ENCODE data around the gene SPRING1. TPM values are rescaled to one million over a fixed set of nuclear protein-coding genes. Genes with fewer than 3 reads are reported as not detected.
A peak's percentile ranks its signal among the peaks of the same experiment; 100 is the strongest.

Gene SPRING1
- total and polyA plus RNA-seq, 2 donors (not counting 1 experiment from before 2014, with no cell fraction given): 12.9 to 43.7 TPM

DNA sequence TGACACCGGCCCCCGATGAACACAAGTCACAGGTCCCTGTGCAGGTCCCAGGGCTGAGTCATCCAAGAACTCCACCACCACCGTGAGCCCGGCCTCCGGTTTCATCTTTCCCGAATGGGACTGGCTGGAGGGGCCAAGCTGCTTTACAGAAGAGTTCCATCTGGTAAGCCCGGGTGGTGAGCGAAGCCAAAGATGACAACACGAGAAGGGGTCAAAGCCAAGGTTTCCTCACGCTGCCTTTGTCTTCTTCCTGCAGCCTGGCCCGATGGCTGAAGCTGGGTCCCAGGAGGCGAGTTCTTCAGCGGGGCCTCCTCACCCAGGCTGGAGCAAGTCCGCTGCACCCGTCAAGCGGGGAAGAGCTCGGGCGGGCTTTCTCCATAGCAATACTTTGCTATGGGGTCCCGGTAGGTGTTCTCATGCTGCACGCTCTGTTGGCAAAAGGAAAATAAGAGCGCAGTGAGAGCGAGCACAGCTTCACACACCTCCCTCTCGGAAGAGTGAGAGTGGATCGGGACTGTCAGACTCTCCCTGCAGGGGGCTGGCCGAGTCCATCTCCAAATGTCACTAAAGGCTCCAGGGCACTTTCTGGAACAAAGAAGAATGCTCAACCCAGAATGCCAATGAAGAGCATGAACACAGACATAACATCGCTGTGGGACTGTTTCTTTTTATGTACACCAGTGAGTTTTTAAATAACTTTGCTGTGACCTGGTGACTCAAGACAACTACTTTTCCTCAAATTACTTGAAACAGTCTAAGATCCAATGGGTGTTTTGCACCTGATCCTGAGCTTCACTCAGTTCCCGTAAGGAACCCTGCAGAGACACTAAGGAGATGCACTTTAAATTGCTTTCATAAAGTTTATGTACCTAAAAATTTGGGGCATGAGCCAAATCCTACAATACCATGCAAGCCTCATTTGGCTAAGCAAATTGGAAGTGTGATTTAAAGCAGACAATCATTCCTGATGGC, 20.1 kb downstream of the SPRING1 start:
- ChIA-PET CTCF (interaction anchor here (3.2 kb wide), 1 partner anchor 8 kb away, joined by 19 read pairs; no protein-coding TSS in a partner anchor), POLR2A (interaction anchor here (0.5 kb wide), 1 partner anchor 206 kb away, joined by 5 read pairs; no protein-coding TSS in a partner anchor)
- Histone ChIP-seq H3K27ac (ENCODE audit: low read length in 2 of 2) (peak overlapping the region in 1 of 2 donors; percentile 27), H4K20me1 (ENCODE audit: control insufficient read depth, insufficient read depth, low read length, poor library complexity, severe bottlenecking) (no peaks in the 10 kb centered on the region), H3K9ac (ENCODE audit: low read length) (no peak overlapping the region), H3K4me3 (ENCODE audit: control extremely low read depth in 1 of 5, extremely low read depth in 1 of 5, insufficient read depth in 1 of 5, low read depth in 2 of 5, low read length in 4 of 5) (no peak overlapping the region), H3K79me2 (ENCODE audit: control insufficient read depth, insufficient read depth, low read length) (peaks cover 6% of the 10 kb centered on the region), H3K4me2 (replicated peaks; ENCODE audit: low read depth, low read length, poor library complexity, severe bottlenecking) (no peak overlapping the region), H3K9me3 (ENCODE audit: control extremely low read depth in 1 of 3, control insufficient read depth in 2 of 3, insufficient read depth in 1 of 3, low read length in 2 of 3) (no peaks in the 10 kb centered on the region), H3K27me3 (replicated peaks in 1 of 4; ENCODE audit: control extremely low read depth in 1 of 4, control insufficient read depth in 3 of 4, insufficient read depth in 4 of 4, low read length in 3 of 4) (no peaks in the 10 kb centered on the region), H2AFZ (ENCODE audit: insufficient read depth, low read depth, low read length, poor library complexity, severe bottlenecking) (no peak overlapping the region), H3K36me3 (replicated peaks in 1 of 2; ENCODE audit: control extremely low read depth in 1 of 2, control insufficient read depth in 1 of 2, extremely low read depth in 1 of 2, insufficient read depth in 2 of 2, low read length in 1 of 2) (peaks cover 0 to 66% of the 10 kb centered on the region in 2 experiments), H3K4me1 (ENCODE audit: control insufficient read depth in 2 of 2, insufficient read depth in 2 of 2, low read length in 2 of 2) (no peaks in the 10 kb centered on the region)
- ATAC-seq (ENCODE audit: low read depth) (no peak), DNase-seq (no peak)
- H3K9me3 Mint-ChIP-seq (ENCODE audit: insufficient read depth): no peaks in the 10 kb centered on the region
- no peak overlapping the region for H3K27ac Mint-ChIP-seq
- H3K4me1 Mint-ChIP-seq: peaks cover 18% of the 10 kb centered on the region
- no peak overlapping the region for H3K4me3 Mint-ChIP-seq
- no peaks in the 10 kb centered on the region for H3K27me3 Mint-ChIP-seq
- 98% methylated on average over 25 of the region's 27 CpGs for WGBS (ENCODE audit: insufficient coverage)
- intact Hi-C loops (cut with micrococcal nuclease): no loop called here
- TF ChIP-seq EZH2 (IDR thresholded peaks at IDR 0.05; ENCODE audit: borderline replicate concordance, insufficient read depth, low read depth, low read length, poor library complexity, severe bottlenecking): no peak
- TF ChIP-seq, protein P1, sequence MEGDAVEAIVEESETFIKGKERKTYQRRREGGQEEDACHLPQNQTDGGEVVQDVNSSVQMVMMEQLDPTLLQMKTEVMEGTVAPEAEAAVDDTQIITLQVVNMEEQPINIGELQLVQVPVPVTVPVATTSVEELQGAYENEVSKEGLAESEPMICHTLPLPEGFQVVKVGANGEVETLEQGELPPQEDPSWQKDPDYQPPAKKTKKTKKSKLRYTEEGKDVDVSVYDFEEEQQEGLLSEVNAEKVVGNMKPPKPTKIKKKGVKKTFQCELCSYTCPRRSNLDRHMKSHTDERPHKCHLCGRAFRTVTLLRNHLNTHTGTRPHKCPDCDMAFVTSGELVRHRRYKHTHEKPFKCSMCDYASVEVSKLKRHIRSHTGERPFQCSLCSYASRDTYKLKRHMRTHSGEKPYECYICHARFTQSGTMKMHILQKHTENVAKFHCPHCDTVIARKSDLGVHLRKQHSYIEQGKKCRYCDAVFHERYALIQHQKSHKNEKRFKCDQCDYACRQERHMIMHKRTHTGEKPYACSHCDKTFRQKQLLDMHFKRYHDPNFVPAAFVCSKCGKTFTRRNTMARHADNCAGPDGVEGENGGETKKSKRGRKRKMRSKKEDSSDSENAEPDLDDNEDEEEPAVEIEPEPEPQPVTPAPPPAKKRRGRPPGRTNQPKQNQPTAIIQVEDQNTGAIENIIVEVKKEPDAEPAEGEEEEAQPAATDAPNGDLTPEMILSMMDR (IDR thresholded peaks at IDR 0.05): no peak

DNA sequence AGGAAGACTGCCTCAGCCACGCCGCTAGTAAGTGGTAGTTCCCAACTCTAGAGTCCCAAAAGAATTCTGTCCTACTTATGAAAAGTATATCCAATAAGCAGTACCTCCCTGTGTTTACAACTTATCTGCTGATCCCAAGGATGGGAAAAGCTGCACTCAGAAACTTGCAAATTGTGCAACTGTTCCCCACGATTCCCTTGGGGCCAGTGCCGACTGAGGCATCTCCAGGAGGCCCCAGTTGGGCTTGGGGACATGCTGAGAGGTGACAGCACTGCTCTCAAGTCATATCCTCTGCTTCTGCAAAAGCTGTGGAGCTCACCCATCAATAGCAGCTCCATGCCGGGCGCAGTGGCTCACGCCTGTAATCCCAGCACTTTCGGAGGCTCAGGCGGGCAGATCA, 23.7 kb downstream of the SPRING1 start:
- H3K4me3 ChIP-seq (ENCODE audit: control extremely low read depth in 1 of 5, extremely low read depth in 1 of 5, insufficient read depth in 1 of 5, low read depth in 2 of 5, low read length in 4 of 5): no peak overlapping the region
- ATAC-seq (ENCODE audit: low read depth): no peak
- peaks cover 19% of the 10 kb centered on the region for H3K4me1 Mint-ChIP-seq
- ChIA-PET CTCF (interaction anchor here (1.7 kb wide), 1 partner anchor 11 kb away, joined by 4 read pairs; no protein-coding TSS in a partner anchor), POLR2A (no interaction called here)
- no peaks in the 10 kb centered on the region for H3K27me3 Mint-ChIP-seq
- H3K4me1 ChIP-seq (ENCODE audit: control insufficient read depth in 2 of 2, insufficient read depth in 2 of 2, low read length in 2 of 2): peaks cover 2 to 4% of the 10 kb centered on the region in 2 donors
- H2AFZ ChIP-seq (ENCODE audit: insufficient read depth, low read depth, low read length, poor library complexity, severe bottlenecking): no peak overlapping the region
- H4K20me1 ChIP-seq (ENCODE audit: control insufficient read depth, insufficient read depth, low read length, poor library complexity, severe bottlenecking): no peaks in the 10 kb centered on the region
- peaks cover 0 to 3% (median 2%) of the 10 kb centered on the region in 4 experiments for H3K27me3 ChIP-seq (replicated peaks in 1 of 4; ENCODE audit: control extremely low read depth in 1 of 4, control insufficient read depth in 3 of 4, insufficient read depth in 4 of 4, low read length in 3 of 4)
- H3K79me2 ChIP-seq (ENCODE audit: control insufficient read depth, insufficient read depth, low read length): no peaks in the 10 kb centered on the region
- H3K9ac ChIP-seq (ENCODE audit: low read length): no peak overlapping the region
- H3K9me3 Mint-ChIP-seq (ENCODE audit: insufficient read depth): no peaks in the 10 kb centered on the region
- H3K4me3 Mint-ChIP-seq: no peak overlapping the region
- no peak for DNase-seq
- no peak overlapping the region for H3K27ac ChIP-seq (ENCODE audit: low read length in 2 of 2)
- 88% methylated on average over 7 of the region's 9 CpGs for WGBS (ENCODE audit: insufficient coverage)
- H3K36me3 ChIP-seq (replicated peaks in 1 of 2; ENCODE audit: control extremely low read depth in 1 of 2, control insufficient read depth in 1 of 2, extremely low read depth in 1 of 2, insufficient read depth in 2 of 2, low read length in 1 of 2): peaks cover 0 to 35% of the 10 kb centered on the region in 2 experiments
- no peak for TF ChIP-seq EZH2 (IDR thresholded peaks at IDR 0.05; ENCODE audit: borderline replicate concordance, insufficient read depth, low read depth, low read length, poor library complexity, severe bottlenecking)
- TF ChIP-seq, protein P1 (IDR thresholded peaks at IDR 0.05): no peak
- no peak overlapping the region for H3K27ac Mint-ChIP-seq
- H3K4me2 ChIP-seq (replicated peaks; ENCODE audit: low read depth, low read length, poor library complexity, severe bottlenecking): no peak overlapping the region
- H3K9me3 ChIP-seq (ENCODE audit: control extremely low read depth in 1 of 3, control insufficient read depth in 2 of 3, insufficient read depth in 1 of 3, low read length in 2 of 3): no peaks in the 10 kb centered on the region
- intact Hi-C loops (cut with micrococcal nuclease): no loop called here

All from B cell (primary cell).